HG02571 (cell line): Measurements from ENCODE around the gene SF1.

Experiments used
- ATAC-seq: cut with Tn5 transposase; IDR thresholded peaks from one replicate; pipeline ENCODE4 v1.9.1; 2021; ENCODE audit warnings: mild to moderate bottlenecking, moderate library complexity; ENCODE audit not compliant: unreplicated experiment

SF1 gene

GRCh38 chr11:64714666-64715065, 63.7 kb downstream of the SF1 start:
- ATAC-seq = no peak
